ENCODE results near the gene FBF1.

DNA sequence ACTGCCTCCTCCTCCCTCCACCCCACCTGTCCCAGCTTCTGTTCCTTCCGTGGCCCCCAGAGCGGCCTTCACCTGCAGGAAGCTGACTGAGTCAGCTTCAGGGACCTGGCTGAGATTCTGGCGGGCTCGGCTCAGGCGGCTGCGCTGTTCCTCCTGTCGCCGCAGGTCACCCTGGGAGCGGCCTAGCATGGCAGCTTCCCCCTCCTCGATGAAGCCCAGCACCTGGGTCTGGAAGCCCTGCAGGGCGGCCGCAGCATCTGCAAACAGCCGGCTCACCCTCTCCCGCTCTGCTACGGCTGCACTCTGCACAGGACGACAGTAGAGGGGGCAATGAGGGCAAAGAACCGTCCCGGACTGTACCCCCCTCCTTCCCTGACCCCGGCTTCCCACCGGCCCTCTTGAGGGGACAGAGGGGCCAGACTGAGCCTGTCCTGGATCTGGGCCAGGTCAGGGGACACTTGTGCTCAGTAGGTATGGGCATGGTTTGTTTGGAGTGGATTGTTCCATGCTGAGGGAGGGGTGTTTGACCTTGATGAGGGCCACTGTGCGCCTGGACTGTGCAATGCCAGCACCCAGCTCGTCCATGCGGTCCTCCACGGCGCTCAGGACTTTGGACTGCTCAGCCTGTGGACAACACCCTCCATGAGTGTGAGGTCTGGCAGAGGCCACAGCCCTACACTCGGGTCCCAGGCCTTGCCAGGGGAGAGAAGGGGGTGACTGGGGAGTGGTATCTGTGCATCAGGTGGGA lies 64.5 kb downstream of the FBF1 start:
- TF ChIP-seq, protein P1, sequence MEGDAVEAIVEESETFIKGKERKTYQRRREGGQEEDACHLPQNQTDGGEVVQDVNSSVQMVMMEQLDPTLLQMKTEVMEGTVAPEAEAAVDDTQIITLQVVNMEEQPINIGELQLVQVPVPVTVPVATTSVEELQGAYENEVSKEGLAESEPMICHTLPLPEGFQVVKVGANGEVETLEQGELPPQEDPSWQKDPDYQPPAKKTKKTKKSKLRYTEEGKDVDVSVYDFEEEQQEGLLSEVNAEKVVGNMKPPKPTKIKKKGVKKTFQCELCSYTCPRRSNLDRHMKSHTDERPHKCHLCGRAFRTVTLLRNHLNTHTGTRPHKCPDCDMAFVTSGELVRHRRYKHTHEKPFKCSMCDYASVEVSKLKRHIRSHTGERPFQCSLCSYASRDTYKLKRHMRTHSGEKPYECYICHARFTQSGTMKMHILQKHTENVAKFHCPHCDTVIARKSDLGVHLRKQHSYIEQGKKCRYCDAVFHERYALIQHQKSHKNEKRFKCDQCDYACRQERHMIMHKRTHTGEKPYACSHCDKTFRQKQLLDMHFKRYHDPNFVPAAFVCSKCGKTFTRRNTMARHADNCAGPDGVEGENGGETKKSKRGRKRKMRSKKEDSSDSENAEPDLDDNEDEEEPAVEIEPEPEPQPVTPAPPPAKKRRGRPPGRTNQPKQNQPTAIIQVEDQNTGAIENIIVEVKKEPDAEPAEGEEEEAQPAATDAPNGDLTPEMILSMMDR (conservative IDR thresholded peaks at IDR 0.05; ENCODE audit: low read depth, low read length): no peak
- TF ChIP-seq EZH2 (IDR thresholded peaks at IDR 0.05; ENCODE audit: borderline replicate concordance, low read depth, low read length, poor library complexity, severe bottlenecking): no peak

All from A673 (cell line).